HG02610 (cell line): ENCODE data around the gene ZNF835.

Experiments used
- ATAC-seq: cut with Tn5 transposase; IDR thresholded peaks from one replicate; pipeline ENCODE4 v1.9.1; 2021; ENCODE audit warnings: mild to moderate bottlenecking, moderate library complexity; ENCODE audit not compliant: unreplicated experiment

The ZNF835 gene

DNA sequence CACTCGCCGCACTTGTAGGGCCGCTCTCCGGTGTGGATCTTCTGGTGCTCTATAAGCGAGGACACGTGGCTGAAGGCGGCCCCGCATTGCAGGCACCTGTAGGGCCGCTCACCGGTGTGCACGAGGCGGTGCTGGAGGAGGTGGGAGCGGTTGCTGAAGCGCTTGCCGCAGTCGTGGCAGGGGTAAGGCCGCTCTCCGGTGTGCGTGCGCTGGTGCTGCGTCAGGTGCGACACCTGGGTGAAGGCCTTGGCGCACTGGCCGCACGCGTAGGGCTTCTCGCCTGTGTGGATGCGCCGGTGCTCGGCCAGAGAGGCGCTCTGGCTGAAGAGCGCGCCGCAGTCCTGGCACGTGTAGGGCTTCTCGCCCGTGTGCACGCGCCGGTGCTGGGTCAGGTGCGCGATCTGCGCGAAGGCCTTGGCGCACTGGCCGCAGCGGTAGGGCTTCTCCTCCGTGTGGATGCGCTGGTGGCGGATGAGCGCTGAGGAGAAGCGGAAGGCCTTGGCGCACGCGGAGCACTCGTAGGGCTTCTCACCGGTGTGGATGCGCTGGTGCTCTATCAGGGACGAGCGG is 7.5 kb downstream of the ZNF835 start:
- ATAC-seq = no peak

DNA sequence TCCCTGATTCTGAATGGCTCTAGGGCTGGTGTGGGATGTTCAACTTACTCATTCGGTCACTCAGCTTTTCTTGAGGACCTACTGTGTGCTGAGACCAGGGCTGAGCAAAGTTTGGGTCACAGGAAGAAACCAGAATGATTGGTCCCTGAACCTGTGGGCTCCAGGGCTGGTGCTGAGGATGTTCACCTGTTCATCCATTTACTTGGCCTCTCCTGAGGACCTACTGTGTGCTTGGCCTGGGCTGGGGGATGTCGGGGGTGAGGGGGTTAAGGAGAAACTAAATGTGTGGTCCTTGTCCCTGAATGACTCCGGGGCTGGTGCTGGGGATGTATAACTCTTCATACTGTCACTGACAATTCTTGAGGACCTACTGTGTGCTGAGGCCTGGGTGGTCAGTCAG is 10.3 kb downstream of the ZNF835 start:
- no peak for ATAC-seq

DNA sequence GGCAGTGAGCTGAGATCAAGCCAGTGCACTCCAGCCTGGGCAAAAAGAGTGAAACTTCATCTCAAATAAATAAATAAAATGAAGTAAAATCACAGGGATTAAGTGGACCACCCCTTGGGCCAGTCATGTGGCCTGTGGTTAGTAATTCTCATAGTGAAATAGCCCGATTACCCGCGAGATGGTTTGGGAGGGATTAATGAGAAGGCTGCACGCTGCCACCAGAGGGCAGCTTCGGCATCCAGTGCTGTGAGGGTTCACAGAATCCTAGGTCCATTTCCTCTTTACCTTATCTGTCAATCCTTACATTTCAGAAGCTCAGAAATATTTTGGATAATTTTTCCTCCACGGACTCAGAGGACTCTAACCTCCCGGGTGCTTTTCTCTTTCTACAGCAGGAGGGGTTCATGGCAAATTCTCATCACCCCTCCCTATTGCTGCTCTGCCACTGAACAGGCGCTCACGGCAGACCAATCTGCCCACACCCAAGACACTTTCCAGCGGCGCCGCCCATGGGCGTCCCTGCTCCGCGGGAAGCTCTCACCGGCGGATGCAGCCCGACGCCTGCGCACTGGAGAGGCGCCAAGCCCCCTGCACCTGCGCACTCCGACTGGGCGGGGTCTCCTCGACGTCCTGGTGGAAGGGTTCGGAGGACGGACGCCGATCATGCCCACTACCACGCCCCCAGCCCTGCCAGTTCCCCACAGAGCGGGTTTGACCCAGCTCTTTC is 11.0 kb downstream of the ZNF835 start:
- no peak for ATAC-seq

DNA sequence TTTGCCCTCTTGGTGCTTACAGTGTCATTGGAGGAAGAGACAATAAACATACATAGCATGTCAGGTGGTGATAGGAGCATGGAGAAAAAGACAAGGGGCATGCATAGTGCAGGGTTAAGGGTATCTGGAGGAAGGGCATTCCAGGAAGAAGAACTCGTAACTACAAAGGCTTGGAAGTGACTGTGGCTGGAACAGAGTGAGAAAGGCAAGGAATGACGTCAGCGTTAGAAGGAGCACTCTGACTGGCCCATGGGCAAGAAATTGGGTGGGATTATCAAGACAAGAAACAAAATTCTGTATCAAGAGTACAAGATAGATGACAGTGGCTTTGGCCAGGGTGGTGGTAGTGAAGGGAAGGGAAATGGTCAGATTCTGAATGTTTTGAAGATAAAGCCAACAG is 17.4 kb downstream of the ZNF835 start:
- ATAC-seq = no peak

DNA sequence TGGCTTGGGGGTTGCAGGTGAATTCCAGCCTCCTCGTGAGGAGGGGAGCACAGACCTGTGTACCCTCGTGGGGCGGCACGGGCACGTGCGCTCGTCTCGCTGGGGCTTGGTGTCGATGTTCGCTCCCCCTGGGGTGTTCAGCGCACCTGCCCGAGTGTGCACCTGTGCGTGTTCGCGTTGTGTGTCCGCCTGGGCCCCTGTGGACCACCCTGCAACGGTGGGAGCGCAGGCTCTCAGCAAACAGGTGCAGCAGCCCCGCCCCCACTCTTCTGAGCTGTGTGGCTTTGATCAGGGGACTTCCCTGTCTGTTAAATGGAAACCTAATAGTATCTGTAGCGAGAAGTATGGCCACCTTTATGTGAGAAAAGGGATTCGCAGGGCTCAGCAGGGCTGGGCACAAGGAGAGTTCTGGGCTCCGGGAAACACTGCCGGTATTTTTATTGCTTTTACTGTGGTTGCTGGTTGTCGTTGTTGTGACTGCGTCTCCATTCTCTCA is 28.0 kb downstream of the ZNF835 start:
- no peak for ATAC-seq

DNA sequence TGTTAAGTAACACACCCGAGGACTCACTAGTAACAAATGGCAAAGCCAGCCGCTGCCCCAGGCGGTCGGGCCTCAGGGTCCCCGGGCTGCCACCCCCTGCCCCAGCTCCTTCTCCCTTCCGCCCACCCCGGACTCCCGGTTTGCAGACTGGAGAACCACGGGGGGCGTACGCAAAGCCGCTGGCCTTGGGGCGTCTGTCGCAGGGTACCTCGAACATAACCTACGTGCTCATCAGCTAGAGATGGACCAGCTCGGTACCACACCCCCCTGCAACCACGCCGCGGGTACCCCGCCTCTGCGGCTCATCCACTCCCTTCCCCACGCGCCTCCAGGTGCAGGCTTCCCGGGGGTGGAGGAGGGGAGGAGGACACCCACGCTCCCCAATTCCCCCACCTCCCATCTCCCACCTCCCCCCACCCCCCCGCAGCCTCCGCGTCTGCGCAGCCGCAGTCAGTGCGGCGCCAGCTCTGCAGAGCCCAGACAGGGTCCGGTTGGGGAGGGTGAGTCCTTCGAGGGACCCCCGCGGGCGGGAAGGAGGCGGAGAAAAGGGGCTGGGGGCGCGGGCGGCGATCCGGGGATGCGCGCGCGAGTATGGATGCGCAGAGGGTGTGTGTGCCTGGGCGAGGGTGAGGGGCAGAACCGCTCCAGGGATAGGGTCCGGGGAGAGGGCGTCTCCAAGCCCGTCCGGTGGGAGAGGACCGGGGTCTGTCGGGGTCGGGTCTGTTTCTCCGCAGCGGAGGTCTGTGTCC is 28.7 kb downstream of the ZNF835 start, which contains the start of gene SMIM17:
Gene SMIM17 (plus strand): TSS at position 449 of the 749 bp plus-strand sequence. CDS start 2,509 bp downstream, outside the sequence.
- no peak for ATAC-seq

DNA sequence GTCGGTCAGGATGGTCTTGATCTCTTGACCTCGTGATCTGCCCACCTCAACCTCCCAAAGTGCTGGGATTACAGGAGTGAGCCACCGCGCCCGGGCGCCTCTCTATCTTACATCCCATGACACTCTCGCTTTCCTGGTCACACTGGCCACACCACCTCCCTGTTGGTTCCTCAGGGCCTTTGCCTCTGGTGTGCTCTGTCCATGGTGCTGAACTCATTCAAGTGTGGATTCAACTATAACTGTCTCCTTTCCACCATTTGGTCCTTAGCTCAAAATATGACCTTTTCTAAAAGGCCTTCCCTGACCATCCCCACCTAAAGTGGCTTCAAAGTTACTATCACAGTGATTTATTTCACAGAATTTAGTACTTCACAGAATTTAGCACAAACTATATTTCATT is 32.3 kb downstream of the ZNF835 start:
- no peak for ATAC-seq

DNA sequence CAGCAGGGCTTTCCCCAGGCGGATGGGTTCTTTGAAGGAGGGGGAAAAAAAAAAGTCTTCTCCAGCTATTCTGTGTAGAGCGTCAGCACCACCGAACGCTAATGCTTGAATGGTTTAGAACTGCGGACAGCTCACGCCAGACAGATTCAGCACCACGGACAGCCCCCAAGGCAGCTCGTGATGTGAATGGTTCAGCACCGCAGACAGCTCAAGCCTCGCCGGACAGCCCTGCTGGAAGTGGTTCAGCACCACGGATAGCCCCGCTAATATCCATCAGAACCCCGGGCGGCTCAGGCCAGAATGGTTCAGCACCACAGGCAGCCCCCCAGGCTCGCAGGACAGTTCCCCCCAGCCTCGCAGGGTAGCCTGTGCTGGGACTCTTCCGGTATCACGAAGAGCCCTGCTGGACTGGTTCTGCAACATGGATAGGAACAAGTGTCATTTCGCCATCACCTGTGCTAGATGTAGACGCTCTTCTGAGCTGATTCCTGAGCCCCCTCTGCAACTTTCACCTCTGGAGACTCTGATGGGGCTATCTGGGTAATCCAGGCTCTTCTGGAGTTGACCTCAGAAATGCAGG is 33.5 kb downstream of the ZNF835 start:
- no peak for ATAC-seq

DNA sequence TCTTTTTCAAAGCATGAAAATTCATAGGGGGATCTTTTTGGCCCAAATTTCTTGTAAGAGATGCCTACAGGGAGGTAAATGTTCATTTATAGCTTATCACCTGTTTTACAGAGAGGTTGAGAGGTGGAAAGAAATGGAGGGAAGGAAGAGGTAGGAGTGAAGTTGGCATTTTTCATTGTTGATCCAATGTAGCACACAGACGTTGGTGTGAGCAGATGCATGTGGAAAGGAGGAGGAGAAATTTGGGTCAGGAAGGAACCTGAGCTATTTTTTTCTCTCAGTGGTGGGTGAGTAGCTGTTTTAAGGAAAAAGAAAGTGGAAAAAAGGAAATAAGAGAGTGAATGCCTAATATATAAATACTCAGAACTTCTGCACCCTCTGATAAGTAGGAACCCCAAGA is 38.5 kb downstream of the ZNF835 start:
- ATAC-seq = no peak

DNA sequence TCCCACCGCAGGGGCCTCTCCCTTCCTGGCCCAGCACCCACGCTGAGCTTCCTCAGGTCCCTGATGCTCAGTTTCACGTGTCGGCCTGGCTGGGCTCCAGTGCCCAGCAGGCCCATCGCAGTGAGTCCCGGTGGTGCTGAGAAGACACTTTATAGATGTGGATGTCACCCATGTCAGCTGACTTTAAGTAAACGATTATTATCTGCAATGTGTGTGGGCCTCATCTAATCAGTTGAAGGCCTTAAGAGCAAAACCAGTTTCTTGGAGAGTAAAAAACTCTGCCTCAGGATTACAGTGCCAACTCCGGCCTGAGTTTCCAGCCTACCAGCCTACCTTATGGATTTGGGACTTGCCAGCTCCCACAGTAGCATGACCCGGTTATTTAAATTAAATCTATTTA is 45.8 kb downstream of the ZNF835 start:
- ATAC-seq = no peak

DNA sequence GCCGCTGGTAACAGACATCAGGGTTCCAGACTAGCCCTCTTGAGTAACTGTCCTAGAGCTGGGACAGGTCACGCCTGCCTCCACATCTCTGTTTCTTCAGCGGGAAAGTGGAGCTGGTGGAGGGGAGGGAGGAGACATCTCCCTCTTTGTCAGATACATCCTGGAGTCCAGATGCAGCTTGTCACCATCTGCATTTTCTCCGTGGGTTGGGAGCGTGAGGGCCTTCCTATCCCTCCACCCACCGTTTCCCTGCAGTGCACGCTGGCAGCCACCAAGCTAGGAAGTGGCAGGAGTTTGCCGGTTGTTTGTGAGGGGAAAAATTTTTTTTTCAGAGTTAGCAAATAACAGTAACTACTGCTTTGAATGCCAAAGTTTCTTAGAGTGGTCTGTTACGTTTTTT is 48.6 kb downstream of the ZNF835 start:
- ATAC-seq = no peak

DNA sequence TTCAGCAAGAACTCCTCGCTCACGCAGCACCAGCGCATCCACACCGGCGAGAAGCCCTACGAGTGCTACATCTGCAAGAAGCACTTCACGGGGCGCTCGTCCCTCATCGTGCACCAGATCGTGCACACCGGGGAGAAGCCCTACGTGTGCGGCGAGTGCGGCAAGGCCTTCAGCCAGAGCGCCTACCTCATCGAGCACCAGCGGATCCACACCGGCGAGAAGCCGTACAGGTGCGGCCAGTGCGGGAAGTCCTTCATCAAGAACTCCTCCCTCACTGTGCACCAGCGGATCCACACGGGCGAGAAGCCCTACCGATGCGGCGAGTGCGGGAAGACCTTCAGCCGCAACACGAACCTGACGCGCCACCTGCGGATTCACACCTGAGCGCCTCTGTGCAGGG is 49.2 kb downstream of the ZNF835 start:
- ATAC-seq = no peak

DNA sequence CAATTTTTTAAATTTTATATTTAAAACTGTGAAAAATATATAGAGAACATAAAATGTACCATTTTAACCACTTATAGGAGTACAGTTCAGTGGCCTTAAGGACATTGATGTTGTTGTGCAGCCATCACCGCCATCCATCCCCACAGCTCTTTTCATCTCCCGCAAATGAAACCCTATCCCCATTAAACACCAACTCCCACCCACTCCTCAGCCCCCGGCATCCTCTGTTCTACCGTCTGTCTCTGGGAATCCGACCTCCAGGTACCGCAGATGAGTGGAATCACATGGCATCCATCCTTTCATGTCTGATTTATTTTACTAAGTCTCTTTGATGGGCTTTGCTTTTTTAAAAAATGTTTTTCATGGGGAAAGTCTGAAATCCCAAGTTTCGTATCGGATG is 52.4 kb downstream of the ZNF835 start:
- no peak for ATAC-seq

DNA sequence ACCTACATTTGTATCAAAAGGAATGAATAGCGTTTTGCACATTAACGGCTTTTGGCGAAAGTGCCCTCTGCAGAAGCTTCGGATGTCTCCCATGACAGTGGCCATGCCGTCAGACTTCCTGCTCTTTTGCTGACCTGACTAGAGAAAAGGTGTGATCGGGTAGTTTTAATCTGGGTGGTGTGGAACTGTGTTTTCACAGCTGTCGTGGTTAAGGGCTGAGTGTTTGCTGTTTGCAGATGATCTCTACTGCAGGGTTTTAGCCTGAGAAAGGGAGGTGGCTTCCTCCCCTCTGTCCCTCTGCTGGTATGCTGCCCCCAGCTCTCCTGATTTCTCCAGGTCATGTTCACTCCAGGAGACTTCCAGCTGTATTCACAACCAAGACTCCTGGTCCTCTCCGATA is 54.0 kb downstream of the ZNF835 start:
- no peak for ATAC-seq

DNA sequence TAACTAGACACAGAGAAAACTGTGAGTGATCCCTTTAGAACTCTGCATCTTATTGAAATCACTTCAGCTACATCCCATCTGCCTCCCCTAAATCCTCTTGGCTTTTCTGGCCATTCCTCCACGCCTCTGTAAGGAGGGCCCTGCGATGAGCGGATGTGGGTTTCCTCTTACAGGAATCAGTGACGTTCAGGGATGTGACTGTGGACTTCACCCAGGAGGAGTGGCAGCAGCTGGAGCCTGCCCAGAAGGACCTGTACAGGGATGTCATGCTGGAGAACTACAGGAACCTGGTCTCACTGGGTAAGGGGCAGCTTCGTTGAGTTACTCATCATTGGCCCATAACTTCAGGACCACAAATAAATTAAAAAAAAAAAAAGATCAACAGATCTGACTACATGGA is 57.9 kb downstream of the ZNF835 start:
- no peak for ATAC-seq

DNA sequence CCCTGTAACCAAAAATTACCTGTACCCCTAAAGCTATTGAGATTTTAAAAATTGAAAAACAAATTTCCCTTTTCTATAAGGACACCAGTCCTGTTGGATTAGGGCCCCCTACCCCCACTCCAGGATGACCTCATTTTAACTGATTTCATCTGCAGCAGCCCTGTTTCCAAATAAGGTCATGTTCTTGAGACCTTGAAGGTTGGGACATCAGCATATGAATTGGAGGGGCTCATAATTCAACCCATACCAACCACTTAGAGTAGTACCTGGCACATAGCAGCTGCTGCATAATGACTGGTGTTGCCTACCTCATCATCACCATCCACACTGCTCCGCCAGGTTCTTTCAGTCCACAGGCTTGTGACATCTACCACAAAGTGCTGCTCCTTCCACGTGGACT is 58.8 kb downstream of the ZNF835 start:
- ATAC-seq = no peak
